Inflammatory macrophage (primary cell): ENCODE measurements around the gene MRC2.

Source experiments
- DNase-seq, 2 donors: peaks; one replicate each; pipeline ENCODE4 v3.0.0-alpha.2; 2020 to 2022

The MRC2 gene

DNA sequence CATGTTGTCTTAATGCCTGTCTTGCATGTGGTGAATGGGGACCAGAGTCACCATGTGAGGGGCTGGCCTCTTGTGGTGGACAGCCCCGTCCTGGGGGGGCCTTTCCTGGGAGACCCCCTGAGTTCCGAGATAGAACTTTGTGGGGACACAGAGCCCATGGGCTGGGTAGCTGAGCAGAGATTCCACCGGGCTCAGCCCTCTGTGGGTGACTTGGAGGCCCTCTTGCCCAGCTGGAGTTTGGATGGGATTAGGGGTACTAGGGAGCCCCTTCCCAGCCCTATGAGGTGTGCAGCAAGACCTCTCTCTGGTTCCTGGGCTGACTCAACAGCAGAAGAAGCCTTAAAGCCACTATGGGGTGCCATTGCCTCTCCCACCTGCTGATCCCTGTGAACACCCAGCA is 38.1 kb downstream of the MRC2 start:
- DNase-seq, result no peak

DNA sequence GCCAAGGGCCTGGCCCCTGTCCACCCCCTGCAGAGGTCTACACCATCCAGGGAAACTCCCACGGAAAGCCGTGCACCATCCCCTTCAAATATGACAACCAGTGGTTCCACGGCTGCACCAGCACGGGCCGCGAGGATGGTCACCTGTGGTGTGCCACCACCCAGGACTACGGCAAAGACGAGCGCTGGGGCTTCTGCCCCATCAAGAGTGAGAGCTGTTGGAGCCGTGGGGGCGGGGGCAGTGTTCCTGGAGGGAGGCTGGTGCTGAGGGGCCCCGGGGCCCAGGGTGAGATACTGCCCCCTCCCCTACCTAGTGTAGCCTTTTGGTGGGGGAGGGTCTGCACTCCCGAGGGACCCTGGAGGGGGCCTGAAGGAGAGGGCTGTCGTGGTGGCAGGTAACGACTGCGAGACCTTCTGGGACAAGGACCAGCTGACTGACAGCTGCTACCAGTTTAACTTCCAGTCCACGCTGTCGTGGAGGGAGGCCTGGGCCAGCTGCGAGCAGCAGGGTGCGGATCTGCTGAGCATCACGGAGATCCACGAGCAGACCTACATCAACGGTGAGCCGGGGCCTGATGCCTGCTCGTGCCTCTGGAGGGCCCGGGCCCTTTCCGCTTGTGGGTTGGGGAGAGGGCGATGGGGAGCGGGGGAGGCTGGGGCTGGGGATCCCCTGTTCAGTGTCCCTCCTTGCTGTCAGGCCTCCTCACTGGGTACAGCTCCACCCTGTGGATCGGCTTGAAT is 38.8 kb downstream of the MRC2 start:
- DNase-seq, result no peak

DNA sequence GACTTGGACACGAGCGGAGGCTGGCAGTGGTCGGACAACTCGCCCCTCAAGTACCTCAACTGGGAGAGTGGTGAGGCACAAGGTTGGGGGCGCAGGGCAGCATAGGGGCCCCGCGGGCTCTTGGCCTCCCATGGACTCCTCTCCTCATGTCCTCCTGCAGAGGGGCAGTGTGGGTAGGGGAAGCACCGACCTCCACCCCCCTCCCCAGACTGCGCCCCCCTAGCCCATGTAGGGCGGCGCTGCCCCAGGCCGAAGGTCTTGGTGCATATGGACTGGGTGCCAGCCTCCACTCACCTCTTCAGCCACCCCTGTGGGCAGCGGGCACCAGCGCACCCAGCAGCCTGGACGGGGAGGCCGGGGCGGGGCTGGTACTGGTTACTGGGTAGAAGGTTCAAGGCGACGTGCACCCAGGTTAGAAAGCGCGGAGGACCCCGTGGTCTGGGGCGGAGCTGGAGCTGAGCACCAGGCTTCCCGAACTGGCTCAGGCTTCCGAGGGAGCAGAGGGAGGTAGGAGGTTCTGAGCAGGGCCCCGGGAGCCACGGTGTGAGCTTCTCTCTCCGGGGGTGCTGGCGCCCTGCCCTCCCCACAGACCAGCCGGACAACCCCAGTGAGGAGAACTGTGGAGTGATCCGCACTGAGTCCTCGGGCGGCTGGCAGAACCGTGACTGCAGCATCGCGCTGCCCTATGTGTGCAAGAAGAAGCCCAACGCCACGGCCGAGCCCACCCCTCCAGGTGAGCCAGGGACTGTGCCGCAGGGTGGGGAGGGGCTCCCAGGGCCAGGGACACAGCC is 39.5 kb downstream of the MRC2 start:
- no peak for DNase-seq

DNA sequence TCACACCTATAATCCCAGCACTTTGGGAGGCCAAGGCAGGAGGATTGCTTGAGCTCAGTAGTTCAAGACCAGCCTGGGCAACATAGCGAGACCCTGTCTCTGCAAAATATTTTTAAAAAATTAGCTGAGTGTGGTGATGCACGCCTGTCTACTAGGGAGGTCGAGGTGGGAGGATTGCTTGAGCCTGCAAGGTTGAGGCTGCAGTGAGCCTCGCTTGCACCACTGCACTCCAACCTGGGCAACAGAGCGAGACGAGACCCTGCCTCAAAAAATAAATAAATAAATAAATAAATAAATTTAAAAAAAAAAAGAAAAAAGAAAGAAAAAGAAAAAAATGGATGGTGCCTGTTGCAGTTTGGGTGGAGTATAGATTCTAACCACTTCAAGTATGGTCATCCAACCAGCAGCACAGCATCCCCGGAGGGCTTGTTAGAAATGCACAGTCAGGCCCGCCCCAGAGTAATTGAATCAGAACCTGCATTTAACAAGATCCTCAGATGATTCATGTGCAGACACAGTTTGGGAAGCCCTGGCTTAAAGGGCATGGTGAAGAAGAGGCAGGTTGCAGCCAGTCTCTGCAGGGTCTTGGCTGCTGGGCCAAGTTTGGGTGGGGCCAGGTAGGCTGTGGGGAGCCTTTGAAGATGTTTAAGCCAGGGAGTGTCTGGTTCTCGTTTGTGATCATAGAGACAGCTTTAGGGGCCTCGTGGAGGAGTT is 40.8 kb downstream of the MRC2 start:
- DNase-seq, result no peak

DNA sequence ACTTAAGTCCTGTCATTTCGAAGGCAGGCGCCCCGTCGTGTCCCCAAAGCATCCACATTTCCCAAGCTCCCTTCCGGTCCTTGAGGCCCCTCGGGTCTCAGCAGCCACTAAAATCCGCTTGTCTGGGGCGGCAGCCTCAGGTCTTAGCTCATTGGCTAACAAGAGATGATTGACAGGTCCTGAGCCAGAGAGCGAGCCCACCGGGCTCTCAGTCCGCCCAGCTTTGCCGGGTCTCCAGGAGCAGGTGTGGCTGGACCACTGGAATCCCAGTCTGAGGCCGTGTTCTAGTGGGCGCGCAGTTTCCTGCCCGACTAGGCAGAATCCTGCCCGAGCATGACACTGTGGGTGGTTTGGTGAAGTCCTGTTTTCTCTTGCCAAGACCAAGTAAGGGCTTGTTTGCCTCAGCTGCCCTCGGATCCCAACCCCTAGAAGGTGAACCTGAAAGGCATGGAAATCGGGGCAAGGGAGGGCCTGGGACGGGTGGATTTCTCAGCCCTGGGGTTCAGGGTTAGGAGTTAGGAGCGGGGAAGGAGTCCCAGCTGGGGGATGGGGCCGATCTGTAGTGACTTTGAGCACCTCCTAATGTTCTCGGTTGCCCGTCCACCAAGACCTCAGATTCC is 42.8 kb downstream of the MRC2 start:
- DNase-seq, result no peak

DNA sequence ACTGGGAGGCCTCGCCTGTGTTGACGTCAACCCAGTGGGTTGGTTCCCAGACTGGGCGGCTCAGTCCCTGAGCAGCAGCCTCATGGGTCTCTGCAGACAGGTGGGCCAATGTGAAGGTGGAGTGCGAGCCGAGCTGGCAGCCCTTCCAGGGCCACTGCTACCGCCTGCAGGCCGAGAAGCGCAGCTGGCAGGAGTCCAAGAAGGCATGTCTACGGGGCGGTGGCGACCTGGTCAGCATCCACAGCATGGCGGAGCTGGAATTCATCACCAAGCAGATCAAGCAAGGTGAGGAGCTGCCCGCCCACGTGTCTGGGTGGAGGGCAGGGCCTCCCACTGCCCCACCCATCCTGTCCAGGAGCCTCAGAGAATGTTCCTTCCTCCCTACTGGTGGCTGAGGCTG is 44.1 kb downstream of the MRC2 start:
- DNase-seq, result no peak

DNA sequence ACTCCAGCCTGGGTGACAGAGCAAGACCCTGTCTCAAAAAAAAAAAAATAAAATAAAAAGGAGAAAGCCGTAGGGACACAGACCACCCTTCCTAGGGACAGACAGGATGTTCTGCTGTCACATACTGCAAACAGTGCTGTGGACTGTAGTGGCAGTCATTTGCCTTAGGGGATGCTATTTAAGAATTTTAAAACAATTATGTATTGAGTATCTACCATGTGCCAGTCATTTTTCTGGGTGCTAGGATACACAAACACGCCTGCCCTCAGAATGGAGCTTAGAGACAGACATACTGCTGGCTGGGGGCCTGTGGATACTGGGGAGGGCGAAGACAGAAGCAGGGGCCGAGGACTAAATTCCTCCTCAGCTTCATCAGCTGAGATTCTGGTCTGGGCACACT is 45.5 kb downstream of the MRC2 start:
- no peak for DNase-seq

DNA sequence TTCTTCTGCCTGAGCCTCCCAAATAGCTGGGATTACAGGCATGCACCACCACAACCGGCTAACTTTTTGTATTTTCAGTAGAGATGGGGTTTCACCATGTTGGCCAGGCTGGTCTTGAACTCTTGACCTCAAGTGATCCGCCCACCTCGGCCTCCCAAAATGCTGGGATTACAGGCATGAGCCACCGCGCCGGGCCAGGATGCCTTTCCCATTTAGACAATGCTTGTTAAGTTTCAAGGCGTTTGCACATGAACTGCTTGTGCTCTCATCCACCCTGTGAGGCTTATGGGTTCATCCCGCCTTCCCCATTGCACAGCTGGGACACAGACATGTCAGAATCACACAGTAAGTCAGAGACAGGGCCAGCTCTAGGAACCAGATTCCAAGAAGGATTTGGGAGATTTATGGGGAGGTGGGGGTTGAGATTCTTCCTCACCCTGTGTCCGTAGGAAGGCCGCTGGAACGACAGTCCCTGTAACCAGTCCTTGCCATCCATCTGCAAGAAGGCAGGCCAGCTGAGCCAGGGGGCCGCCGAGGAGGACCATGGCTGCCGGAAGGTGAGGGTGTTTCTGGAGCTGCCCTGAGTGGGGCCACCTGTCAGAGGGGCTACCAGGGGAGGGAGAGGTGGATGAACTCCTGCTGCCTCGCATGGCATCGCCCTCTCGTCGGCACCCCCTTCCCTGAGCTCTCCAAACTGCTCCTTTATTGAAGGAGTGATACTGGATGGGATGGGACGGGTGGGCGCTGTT is 46.3 kb downstream of the MRC2 start:
- DNase-seq, result no peak

DNA sequence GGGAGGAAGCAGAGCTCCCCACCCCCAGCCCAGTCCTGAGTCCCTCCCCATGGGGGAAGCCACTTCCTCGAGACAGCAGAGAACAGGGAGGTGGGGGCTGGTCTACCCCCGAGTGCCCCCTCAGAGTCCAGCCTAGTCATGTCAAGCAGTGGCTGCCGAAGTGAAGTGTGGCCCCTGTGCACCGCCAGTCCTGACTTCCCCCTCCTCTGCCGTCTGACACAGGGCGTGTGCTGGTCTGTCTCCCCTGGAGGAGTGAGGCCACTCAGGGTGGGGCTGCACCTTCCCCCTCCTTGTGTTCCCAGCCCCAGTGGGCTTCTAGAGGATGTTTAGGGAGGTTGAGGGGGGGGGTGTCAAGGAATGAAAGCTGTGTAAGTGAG is 46.9 kb downstream of the MRC2 start:
- DNase-seq, result no peak

DNA sequence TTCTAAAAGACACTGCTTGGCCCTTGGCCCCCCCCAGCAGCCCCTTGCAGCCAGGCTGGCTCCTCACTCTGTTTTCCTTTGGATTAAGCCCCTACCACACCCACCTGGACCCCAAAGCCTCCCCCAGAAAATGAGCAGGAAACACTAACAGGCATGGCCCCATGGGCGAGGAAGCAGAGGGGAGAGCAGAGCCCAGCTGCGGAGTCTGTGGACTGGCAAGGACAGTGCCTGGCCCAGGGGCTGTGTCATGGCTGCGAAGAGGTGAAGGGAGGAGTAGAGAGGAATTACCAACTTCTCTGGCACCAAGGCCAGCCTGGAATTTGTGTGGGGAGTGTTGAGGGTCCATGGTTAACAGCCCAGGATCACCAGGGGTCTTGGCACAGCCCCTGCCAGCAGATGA is 47.4 kb downstream of the MRC2 start:
- DNase-seq, result no peak

DNA sequence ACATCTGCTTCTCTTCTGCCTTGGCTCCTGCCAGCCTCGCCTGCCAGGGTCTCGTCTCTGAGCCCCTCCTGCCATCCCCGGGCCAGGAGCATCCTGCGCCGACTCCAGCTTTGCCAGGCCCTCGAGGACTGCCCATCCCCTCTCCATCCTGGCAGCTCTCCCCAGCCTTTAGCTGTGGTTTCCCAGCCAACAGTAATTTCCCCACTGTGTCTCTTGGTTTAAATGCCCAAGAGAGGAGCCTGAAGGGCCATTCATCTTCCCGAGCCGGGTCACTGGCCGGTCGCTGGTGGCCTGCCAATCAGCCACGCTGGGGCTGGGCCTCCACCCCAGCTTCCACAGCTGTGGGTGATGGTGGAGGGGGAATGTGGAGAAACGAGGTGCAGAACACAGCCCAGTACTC is 47.8 kb downstream of the MRC2 start:
- no peak for DNase-seq

DNA sequence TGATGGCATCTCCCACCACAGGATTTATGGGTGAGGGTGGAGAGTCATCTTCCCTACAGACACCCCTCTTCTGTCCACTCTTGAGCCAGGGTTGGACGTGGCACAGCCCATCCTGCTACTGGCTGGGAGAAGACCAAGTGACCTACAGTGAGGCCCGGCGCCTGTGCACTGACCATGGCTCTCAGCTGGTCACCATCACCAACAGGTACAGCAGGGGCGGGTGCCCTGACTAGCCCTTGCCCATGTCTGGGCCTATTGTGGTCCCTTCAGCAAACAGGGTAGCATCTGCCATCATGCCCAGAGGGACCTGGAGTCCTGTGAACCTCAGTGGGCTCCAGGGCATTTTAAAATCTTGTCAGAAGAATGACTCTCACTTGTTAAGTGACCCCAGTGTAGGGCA is 48.2 kb downstream of the MRC2 start:
- no peak for DNase-seq

DNA sequence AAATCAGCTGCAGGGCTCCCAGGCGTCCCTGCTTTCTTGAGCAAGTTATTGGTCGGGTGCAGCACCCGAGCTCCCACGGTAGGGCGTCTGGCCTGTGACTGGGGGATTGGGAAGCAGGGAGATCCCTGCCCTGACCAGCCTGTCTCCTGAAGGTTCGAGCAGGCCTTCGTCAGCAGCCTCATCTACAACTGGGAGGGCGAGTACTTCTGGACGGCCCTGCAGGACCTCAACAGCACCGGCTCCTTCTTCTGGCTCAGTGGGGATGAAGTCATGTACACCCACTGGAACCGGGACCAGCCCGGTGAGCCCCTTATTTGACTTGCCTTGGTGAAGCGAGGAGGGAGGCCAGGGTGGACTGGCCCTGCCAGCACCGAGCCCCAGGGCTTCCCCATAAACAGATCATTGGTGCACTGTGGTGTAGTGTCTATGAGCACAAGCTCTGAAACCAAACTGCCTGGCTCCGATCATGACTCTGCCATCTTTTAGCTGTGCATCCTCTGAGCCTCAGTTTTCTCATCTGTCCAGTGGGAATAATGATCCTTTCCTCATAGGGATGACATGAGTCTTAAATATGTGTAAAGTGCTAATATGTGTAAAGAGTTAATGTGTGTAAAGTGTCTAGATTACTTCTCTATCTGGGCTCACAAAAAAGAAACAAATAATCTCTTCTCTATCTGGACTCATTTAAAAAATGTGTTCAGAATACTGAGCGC is 48.9 kb downstream of the MRC2 start:
- no peak for DNase-seq

DNA sequence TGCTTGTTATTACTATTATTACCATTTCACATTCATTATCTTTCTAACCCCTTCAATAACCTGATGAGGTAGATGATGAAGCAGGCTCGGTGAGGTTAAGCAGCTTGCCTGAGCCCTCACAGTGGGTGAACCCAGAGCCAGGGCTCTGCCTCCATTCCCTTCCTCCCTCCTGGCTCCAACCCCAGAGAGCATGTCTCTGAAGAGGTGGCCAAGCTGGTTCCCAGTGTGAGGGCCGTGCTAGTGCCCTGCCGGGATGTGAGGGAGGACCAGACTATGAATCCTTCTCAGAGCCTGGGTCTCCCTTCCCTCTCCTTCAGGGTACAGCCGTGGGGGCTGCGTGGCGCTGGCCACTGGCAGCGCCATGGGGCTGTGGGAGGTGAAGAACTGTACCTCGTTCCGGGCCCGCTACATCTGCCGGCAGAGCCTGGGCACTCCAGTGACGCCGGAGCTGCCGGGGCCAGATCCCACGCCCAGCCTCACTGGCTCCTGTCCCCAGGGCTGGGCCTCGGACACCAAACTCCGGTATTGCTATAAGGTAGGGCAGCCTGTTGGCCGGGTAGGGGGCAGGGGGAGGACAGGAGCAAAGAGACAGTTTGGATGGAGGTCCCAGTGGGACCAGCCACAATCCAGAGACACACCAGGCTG is 49.6 kb downstream of the MRC2 start:
- DNase-seq, result no peak

DNA sequence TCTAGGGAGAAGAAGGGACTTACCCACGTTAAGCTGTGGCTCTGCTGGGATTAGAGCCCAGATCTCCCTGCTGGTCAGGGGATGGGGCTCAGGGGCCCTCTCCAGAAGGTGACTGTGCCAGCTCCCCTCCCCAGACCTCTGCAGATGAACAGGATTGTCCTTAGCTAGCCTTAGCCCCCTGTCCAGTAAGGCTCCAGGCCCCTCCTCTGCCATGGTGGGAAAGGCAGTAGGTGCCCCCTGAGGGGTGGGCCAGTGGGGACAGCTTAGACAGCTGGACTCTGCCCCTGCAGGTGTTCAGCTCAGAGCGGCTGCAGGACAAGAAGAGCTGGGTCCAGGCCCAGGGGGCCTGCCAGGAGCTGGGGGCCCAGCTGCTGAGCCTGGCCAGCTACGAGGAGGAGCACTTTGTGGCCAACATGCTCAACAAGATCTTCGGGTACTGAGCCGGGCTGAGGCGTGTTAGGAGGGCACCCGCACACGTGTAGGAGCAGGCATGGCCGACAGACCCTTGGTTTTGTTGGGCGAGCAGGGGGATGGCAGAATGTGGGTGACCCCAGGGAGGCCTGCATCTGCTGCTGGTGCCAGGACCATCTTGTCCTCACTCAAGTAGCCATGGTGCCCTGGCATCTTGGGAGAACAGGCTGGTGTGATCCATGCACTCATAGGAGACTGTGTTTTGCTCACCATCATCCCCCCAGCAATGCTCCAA is 50.9 kb downstream of the MRC2 start:
- DNase-seq, result no peak

DNA sequence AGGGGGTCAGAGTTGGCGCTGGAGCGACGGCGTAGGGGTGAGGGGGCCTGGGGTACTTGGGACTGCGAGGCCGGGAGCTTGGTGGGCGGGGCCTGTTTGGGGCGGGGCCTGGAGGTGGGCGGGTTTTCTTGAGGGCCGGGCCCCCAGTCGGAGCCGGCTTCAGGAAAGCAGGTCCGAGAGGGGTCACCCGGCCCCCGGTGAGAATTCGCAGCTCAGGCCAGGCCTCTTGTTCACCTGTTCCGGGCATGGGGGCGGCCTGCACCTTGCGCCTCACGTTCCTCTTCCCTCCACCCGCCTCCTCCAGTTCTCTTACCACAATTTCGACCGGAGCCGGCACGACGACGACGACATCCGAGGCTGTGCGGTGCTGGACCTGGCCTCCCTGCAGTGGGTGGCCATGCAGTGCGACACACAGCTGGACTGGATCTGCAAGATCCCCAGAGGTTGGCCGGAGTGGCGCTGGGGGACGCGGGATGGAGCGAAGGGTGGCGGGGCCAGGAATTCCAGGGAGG is 52.5 kb downstream of the MRC2 start:
- DNase-seq, result no peak

DNA sequence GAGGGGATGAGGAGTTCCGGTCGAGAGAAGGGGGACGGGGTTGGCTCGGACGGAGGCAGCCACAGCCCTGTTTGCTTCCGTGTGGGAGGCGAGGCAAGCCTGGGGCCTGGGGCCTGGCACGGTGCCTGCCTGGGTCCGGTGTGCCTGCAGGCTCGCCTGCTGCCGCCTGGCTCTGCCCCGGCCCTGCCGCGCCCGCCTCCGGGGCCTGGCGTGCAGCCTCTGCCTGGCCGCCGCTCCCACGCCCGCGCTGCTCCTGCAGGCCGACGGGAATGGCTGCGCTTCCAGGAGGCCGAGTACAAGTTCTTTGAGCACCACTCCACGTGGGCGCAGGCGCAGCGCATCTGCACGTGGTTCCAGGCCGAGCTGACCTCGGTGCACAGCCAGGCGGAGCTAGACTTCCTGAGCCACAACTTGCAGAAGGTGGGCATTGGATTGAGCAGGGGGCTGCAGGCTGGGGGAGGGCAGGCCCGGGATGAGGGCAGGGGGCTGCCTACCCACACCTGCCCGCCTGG is 53.1 kb downstream of the MRC2 start:
- no peak for DNase-seq

DNA sequence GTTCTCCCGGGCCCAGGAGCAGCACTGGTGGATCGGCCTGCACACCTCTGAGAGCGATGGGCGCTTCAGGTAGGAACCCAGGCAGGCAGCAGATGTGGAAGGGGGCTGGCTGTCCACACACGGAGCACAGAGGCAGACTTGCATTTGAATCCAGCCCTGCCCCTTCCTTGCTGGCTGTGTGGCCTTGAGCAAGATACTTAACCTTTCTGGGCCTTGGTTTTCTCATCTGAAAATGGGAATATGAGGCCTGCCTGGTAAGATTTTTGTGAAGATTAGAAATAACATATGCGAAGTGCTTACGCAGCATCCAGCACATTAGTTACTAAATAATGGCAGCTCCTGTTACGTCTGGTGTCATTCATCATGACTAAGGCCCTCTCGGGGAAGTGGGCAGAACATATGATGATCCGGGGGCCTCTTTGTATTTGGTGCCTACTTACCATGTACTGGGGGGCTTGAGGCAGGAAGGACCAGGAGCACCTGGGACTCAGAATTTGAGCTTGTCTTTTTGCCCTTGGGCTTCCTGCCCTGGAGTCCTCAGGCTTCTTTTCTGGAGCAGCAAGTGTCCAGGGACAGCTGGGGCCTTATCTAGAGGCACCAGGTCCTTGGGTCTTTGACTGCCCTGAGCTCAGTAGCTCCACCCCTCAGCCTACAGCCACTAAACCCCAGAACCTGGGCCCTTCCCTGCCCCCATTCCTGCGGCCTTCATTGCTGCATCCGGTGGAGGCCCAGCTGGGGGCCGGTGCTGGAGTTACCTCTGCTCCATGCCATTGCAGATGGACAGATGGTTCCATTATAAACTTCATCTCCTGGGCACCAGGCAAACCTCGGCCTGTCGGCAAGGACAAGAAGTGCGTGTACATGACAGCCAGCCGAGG is 53.8 kb downstream of the MRC2 start:
- DNase-seq, result no peak

DNA sequence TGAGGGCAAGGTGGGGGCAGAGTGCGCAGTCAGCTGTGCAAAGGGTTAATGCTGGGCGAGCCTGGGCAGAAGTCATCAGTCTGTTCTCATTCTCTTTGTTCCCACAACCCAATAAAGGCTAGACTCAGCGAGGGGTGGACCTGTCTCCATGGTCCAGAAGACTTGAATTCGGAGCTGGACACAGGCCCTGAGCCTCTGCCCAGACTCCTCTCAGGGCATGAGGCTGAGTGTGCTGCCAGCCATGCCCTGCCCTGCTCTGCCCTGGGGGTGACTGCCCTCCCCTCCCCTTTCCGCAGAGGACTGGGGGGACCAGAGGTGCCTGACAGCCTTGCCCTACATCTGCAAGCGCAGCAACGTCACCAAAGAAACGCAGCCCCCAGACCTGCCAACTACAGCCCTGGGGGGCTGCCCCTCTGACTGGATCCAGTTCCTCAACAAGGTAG is 54.5 kb downstream of the MRC2 start:
- DNase-seq, result no peak
